IPS-18c (cell line): ENCODE results near the gene SHANK1.

Source experiments
- H3K4me3 ChIP-seq: 2 replicates; pipeline ENCODE4 v1.7.0; 2013; ENCODE audit warnings: low read depth, mild to moderate bottlenecking, low read length, moderate library complexity; ENCODE audit not compliant: insufficient read depth
- H3K9me3 ChIP-seq: one replicate; pipeline ENCODE4 v1.6.1; 2013; ENCODE audit warnings: mild to moderate bottlenecking, low read length, moderate library complexity; ENCODE audit not compliant: control insufficient read depth, insufficient read depth

SHANK1 gene

GRCh38 chr19:50718255-50719118 is 1.1 kb downstream of the SHANK1 start:
- peak overlapping the region; percentile 52 for H3K4me3 ChIP-seq
- H3K9me3 ChIP-seq = peaks cover 3% of the 10 kb centered on the region

DNA sequence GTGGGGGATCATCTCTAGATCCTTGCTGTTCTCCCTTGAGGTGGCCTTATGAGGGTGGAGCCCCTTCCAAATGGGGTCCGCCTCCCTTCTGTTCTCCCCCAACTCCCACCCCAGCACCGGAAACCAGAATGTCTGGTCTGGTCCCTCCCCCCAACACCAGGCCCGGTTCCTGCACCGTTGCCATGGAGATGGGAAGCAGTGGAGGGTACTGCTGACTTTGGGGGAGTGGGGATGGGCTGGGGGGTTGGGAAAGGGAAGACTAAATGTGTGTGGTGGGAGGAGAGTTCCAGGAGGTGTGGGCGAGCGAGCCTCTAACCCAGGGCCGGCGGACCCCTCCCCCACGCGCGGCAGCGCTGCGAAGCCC is 1.7 kb downstream of the SHANK1 start:
- Histone ChIP-seq H3K9me3 (peaks cover 1% of the 10 kb centered on the region), H3K4me3 (peak overlapping the region; percentile 52)

- 0 out of 2 replicates have a peak overlapping the region, but pooled peaks have one; percentile 52 for H3K4me3 ChIP-seq
- no peaks in the 10 kb centered on the region for H3K9me3 ChIP-seq
These were observed 2.4 kb downstream of the SHANK1 start for GRCh38 chr19:50717026-50717723.

GRCh38 chr19:50716178-50717025 is 3.2 kb downstream of the SHANK1 start:
- no peak overlapping the region for H3K4me3 ChIP-seq
- no peaks in the 10 kb centered on the region for H3K9me3 ChIP-seq

DNA sequence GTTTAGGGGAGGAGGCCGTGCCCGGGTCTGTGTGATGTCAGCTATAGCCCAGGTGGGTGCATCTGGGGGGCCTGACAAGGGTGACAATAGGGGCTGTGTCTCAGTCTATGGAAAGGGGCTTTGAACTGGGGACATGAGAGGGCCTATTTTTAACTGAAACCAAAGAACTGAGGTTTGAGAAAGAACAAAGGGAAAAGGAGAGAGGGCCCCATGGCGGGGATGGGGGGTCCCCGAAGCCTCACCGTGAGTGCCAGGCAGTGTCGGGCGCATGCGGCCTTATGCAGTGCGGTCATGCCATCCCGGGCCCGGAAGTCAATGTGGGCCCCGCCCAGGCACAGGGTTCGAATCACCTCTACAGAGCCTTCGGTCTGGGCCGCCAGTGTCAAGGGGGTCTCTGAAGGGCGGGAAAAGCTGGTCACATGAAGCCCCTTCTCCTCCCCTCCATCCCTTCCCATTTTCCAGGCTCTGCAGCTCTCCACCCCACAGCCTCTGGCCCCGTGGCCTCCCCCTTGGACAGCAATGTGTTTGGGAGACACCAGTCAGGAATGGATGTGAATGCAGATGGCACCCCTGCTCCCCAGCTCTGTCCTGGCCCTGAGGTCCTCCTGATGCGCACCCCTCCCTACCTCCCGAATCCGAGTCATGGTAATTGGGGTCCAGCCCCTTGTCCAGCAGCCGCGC is 5.9 kb downstream of the SHANK1 start:
- H3K9me3 ChIP-seq = no peaks in the 10 kb centered on the region
- H3K4me3 ChIP-seq = no peak overlapping the region

DNA sequence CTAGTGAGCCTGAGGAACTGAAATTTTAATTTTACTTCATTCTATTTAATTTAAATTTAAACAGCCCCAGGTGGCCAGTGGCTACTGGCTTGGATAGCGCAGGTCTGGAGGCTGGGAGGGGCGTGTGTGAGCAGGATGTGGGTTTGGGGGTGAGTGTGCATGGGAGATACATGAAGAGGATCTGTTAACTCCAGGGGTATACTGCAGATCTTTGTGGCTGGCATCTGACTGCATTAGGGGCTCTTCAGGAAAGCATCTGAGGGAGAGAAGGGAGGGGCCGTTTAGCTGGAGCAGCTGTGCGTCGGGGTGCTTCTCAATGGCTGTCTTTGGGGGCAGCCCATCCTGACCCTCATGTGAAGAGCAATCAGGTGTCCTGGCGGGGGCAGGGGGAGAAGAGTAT is 6.8 kb downstream of the SHANK1 start:
- Histone ChIP-seq H3K9me3 (no peaks in the 10 kb centered on the region), H3K4me3 (no peak overlapping the region)

DNA sequence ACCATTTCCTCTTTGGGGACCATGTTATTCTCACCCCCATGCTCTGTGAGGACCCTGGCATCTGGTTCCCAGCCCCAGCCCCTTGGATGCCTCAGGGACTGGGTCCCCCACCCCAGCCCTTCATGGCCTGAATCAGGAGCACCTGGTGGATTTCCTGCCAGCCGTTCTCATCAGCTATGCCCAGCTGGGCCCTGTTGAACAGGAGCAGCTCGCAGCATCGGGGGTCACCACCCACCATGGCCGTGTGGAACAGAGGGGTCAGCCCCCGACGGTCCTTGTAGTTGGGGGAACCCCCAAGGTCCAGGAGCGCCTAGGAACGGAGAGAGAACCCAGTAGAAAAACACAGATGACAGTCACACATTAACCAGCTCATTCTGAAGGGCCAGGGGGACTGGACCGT is 7.8 kb downstream of the SHANK1 start:
- no peak overlapping the region for H3K4me3 ChIP-seq
- H3K9me3 ChIP-seq = no peaks in the 10 kb centered on the region

DNA sequence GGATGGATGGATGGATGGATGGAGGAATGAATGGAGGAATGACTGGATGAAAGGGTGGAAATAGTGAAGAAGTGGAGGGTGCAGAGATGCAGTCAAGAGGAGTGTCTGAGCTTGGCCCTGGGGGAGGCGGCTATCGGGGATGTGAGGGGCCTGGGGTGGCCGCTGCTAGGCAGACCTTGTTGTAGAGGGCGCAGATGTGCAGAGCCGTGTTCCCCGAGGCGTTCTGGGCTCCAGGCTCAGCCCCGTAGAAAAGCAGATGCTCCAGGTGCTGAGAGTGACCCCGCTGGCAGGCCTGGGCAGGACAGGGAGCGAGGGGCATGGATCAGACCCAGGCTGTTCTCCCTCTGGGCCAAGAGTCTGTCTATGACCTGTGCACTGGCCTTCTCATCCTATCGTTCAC is 8.4 kb downstream of the SHANK1 start:
- Histone ChIP-seq H3K4me3 (no peak overlapping the region), H3K9me3 (no peaks in the 10 kb centered on the region)

DNA sequence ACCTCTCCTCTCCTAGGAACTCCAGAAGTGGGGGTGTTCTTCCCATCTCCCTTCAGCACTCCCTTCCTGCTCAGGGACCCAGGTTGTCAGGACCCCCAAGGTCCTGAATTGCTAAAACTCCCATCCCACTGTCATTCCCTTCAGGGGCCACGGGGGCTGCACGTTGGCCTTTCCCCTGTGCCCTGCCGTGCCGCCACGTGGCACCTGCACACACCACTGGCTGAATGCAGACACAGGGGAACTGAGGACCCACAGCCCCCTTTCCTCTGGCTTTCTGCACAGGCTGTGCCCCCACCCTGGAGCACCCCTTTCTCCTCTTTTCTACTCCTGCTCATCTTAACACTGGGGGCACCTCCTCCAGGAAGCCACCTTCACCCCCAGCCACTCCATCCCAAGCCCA is 9.0 kb downstream of the SHANK1 start:
- no peaks in the 10 kb centered on the region for H3K9me3 ChIP-seq

GRCh38 chr19:50710094-50710493 is 9.5 kb downstream of the SHANK1 start:
- no peaks in the 10 kb centered on the region for H3K9me3 ChIP-seq
- H3K4me3 ChIP-seq = no peak overlapping the region

More for the DNA sequence above, 9.0 kb downstream of the SHANK1 start:
- H3K4me3 ChIP-seq = no peak overlapping the region

- Histone ChIP-seq H3K9me3 (no peaks in the 10 kb centered on the region), H3K4me3 (no peak overlapping the region)
These were observed 11.3 kb downstream of the SHANK1 start for GRCh38 chr19:50708179-50708879.

DNA sequence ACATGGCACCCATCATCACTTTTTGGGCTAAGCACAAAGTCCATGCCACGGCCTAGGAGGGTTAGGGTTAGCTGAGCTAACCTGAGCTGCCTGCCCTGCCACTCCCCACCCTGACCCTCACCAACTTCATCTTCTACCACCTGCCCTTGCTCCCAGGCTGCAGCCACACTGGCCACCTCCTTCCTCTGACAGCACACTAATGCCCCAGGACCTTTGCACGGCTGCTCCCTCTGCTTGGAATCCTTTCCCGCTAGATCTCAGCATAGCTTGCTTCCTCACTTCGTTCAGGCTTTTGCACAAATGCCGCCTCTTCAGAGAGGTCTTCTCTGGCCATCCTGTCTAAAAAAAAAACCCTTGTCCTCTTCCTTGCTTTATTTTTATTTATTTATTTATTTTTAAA is 13.2 kb downstream of the SHANK1 start:
- no peak overlapping the region for H3K4me3 ChIP-seq
- H3K9me3 ChIP-seq = no peaks in the 10 kb centered on the region

DNA sequence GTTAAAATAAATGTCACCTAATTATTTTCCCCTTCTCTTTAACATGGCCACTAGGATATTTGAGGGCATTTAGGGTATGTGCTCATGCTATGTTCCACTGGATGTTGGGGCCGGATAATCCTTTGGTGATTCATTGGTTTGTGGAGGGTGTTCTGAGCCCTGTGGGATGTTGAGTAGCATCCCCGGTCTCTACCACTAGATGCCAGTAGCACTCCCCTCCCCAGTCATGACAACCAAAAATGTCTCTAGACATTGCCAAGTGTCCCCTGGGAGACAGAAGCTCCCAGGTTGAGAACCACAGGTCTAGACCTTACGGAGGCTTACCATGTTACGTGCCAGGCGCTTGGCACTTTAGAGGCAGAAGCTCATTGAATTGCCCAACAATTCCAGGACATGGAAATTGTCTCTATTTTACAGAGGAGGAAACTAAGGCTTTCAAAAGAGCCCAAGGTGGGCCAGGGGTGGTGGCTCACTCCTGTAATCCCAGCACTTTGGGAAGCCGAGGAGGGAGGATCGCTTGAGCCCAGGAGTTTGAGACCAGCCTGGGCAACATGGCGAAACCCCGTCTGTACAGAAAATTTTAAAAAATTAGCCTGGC is 14.1 kb downstream of the SHANK1 start:
- no peak overlapping the region for H3K4me3 ChIP-seq
- H3K9me3 ChIP-seq = no peaks in the 10 kb centered on the region

GRCh38 chr19:50703915-50704796 is 15.4 kb downstream of the SHANK1 start:
- H3K4me3 ChIP-seq = no peak overlapping the region
- H3K9me3 ChIP-seq = no peaks in the 10 kb centered on the region
